ENCODE measurements around the gene SLC22A31.

Gene SLC22A31

DNA sequence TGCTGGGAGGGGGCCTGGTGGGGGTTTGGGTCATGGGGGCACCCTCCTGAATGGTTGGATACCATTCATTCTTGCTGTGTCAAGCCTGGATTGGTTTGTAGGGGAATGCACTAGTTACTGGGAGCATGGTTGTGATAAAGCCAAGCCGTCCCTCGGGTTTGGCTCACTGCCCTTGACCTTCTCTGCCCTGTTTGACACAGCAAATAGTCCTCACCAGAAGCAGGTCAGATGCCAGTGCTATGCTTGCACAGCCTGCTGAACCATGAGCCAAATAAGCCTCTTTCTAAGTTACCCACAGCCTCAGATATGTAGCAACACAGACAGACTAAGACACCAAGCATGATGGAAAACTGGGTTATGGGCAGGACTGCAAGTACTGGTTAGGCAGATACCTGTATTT, 31.8 kb upstream of the SLC22A31 start:
- H3K4me2 ChIP-seq (ENCODE audit: low read length) = no peak overlapping the region
- H3K27me3 ChIP-seq (ENCODE audit: insufficient read depth, low read length) = no peaks in the 10 kb centered on the region
- no peak overlapping the region for H3K23ac ChIP-seq (ENCODE audit: low read length)
- H2AK5ac ChIP-seq (ENCODE audit: low read length) = no peak overlapping the region
- WGBS (ENCODE audit: extremely low coverage, insufficient coverage, insufficient read length) = no CpG with 5 or more reads among the region's 2 CpGs
- H3K18ac ChIP-seq (ENCODE audit: low read length) = no peak overlapping the region
- H3K27ac ChIP-seq (ENCODE audit: low read depth, low read length) = no peak overlapping the region
- peaks cover 49 to 66% of the 10 kb centered on the region in 2 experiments for H3K36me3 ChIP-seq (ENCODE audit: control insufficient read depth in 1 of 2, insufficient read depth in 2 of 2, low read length in 2 of 2)
- H3K4ac ChIP-seq (ENCODE audit: low read depth, low read length) = no peak overlapping the region
- H3K9me3 ChIP-seq (ENCODE audit: insufficient read depth, low read depth, low read length) = peaks cover 29% of the 10 kb centered on the region
- no peaks in the 10 kb centered on the region for H3K4me1 ChIP-seq (ENCODE audit: control insufficient read depth in 1 of 2, insufficient read depth in 2 of 2, low read length in 2 of 2)
- H3K9ac ChIP-seq (ENCODE audit: low read length) = peak overlapping the region; percentile 47
- H3K79me1 ChIP-seq (ENCODE audit: low read length) = no peaks in the 10 kb centered on the region
- H4K91ac ChIP-seq (ENCODE audit: low read depth, low read length) = no peak overlapping the region
- no peak overlapping the region for H4K12ac ChIP-seq (ENCODE audit: low read depth, low read length)
- no peak overlapping the region for H2BK5ac ChIP-seq (ENCODE audit: low read depth, low read length, poor library complexity)
- no peak overlapping the region for H3K4me3 ChIP-seq (ENCODE audit: low read depth, low read length)
- no peak overlapping the region for H3K14ac ChIP-seq (ENCODE audit: low read length)
- no peak overlapping the region for H2AFZ ChIP-seq (ENCODE audit: insufficient read depth, low read length, poor library complexity)
- H2BK120ac ChIP-seq (ENCODE audit: insufficient read depth, low read length, poor library complexity) = no peak overlapping the region
- no peak overlapping the region for H2BK12ac ChIP-seq (ENCODE audit: low read length)
- no peak overlapping the region for H4K8ac ChIP-seq (ENCODE audit: low read depth, low read length)
- no peak for DNase-seq
- H3K79me2 ChIP-seq (ENCODE audit: control insufficient read depth, insufficient read depth, low read length, poor library complexity) = no peaks in the 10 kb centered on the region

DNA sequence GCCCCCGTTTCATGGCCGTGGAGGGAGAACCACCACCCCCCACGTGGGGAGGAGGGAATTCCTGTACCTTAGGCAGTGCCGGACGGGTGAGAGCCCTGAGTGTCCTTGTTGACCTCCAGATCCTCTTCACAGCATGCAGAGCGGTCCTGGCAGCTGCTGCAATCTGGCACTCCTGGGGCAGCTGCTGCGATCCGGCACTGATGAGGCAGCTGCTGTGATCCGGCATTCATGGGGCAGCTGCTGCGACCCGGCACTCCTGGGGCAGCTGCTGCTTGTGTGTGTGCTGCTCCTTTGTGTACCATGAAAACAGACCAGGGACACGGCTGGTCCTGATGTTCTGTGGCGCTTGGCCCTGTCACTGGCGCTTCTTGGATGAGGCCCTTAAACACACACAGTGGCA, 29.9 kb upstream of the SLC22A31 start:
- Histone ChIP-seq H3K9ac (ENCODE audit: low read length) (no peak overlapping the region), H3K27me3 (ENCODE audit: insufficient read depth, low read length) (no peaks in the 10 kb centered on the region), H3K9me3 (ENCODE audit: insufficient read depth, low read depth, low read length) (peaks cover 34% of the 10 kb centered on the region), H3K23ac (ENCODE audit: low read length) (no peak overlapping the region), H2BK120ac (ENCODE audit: insufficient read depth, low read length, poor library complexity) (no peak overlapping the region), H3K79me2 (ENCODE audit: control insufficient read depth, insufficient read depth, low read length, poor library complexity) (no peaks in the 10 kb centered on the region), H2AK5ac (ENCODE audit: low read length) (no peak overlapping the region), H3K27ac (ENCODE audit: low read depth, low read length) (no peak overlapping the region), H3K4me2 (ENCODE audit: low read length) (no peak overlapping the region), H3K4me3 (ENCODE audit: low read depth, low read length) (no peak overlapping the region), H4K91ac (ENCODE audit: low read depth, low read length) (no peak overlapping the region), H3K36me3 (ENCODE audit: control insufficient read depth in 1 of 2, insufficient read depth in 2 of 2, low read length in 2 of 2) (peaks cover 63 to 79% of the 10 kb centered on the region in 2 experiments), H3K14ac (ENCODE audit: low read length) (no peak overlapping the region), H3K4me1 (ENCODE audit: control insufficient read depth in 1 of 2, insufficient read depth in 2 of 2, low read length in 2 of 2) (no peaks in the 10 kb centered on the region), H3K4ac (ENCODE audit: low read depth, low read length) (no peak overlapping the region), H4K12ac (ENCODE audit: low read depth, low read length) (no peak overlapping the region), H2AFZ (ENCODE audit: insufficient read depth, low read length, poor library complexity) (no peak overlapping the region), H4K8ac (ENCODE audit: low read depth, low read length) (no peak overlapping the region), H3K18ac (ENCODE audit: low read length) (no peak overlapping the region), H2BK12ac (ENCODE audit: low read length) (no peak overlapping the region), H3K79me1 (ENCODE audit: low read length) (no peaks in the 10 kb centered on the region), H2BK5ac (ENCODE audit: low read depth, low read length, poor library complexity) (no peak overlapping the region)
- no CpG with 5 or more reads among the region's 14 CpGs for WGBS (ENCODE audit: extremely low coverage, insufficient coverage, insufficient read length)
- DNase-seq = no peak

DNA sequence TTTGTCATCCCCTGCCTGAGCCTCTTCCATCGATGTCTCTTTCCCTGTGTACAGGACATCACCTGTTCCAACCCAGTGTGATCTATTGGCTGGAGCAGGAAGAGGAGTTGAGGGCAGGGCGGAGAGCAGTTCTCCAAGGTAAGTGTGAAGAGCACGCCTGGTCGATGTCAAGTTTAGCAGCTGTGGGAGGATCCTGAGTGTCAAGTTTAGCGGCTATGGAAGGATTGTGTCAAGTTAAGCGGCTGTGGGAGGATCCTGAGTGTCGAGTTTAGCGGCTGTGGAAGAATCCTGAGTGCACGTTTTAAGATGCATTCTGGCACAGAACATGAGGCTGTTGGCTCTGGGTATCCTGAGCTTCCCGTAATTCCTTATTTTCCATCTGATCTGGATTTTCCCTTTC, 24.3 kb upstream of the SLC22A31 start:
- Histone ChIP-seq H4K91ac (ENCODE audit: low read depth, low read length) (no peak overlapping the region), H3K18ac (ENCODE audit: low read length) (no peak overlapping the region), H4K8ac (ENCODE audit: low read depth, low read length) (no peak overlapping the region), H3K79me2 (ENCODE audit: control insufficient read depth, insufficient read depth, low read length, poor library complexity) (no peaks in the 10 kb centered on the region), H3K9me3 (ENCODE audit: insufficient read depth, low read depth, low read length) (peaks cover 15% of the 10 kb centered on the region), H3K4me3 (ENCODE audit: low read depth, low read length) (no peak overlapping the region), H3K9ac (ENCODE audit: low read length) (no peak overlapping the region), H3K23ac (ENCODE audit: low read length) (no peak overlapping the region), H3K4me1 (ENCODE audit: control insufficient read depth in 1 of 2, insufficient read depth in 2 of 2, low read length in 2 of 2) (no peaks in the 10 kb centered on the region), H3K36me3 (ENCODE audit: control insufficient read depth in 1 of 2, insufficient read depth in 2 of 2, low read length in 2 of 2) (peaks cover 63 to 76% of the 10 kb centered on the region in 2 experiments), H2BK120ac (ENCODE audit: insufficient read depth, low read length, poor library complexity) (no peak overlapping the region), H3K79me1 (ENCODE audit: low read length) (no peaks in the 10 kb centered on the region), H2BK5ac (ENCODE audit: low read depth, low read length, poor library complexity) (no peak overlapping the region), H3K27me3 (ENCODE audit: insufficient read depth, low read length) (no peaks in the 10 kb centered on the region), H3K27ac (ENCODE audit: low read depth, low read length) (no peak overlapping the region), H2AFZ (ENCODE audit: insufficient read depth, low read length, poor library complexity) (no peak overlapping the region), H4K12ac (ENCODE audit: low read depth, low read length) (no peak overlapping the region), H2AK5ac (ENCODE audit: low read length) (no peak overlapping the region), H3K4ac (ENCODE audit: low read depth, low read length) (no peak overlapping the region), H3K4me2 (ENCODE audit: low read length) (no peak overlapping the region), H3K14ac (ENCODE audit: low read length) (no peak overlapping the region), H2BK12ac (ENCODE audit: low read length) (no peak overlapping the region)
- WGBS (ENCODE audit: extremely low coverage, insufficient coverage, insufficient read length) = no CpG with 5 or more reads among the region's 10 CpGs
- DNase-seq = no peak

GRCh38 chr16:89222931-89223330, 22.6 kb upstream of the SLC22A31 start:
- Histone ChIP-seq H3K23ac (ENCODE audit: low read length) (no peak overlapping the region), H3K4ac (ENCODE audit: low read depth, low read length) (no peak overlapping the region), H3K14ac (ENCODE audit: low read length) (no peak overlapping the region), H4K8ac (ENCODE audit: low read depth, low read length) (no peak overlapping the region), H3K4me2 (ENCODE audit: low read length) (no peak overlapping the region), H4K91ac (ENCODE audit: low read depth, low read length) (no peak overlapping the region), H2AFZ (ENCODE audit: insufficient read depth, low read length, poor library complexity) (no peak overlapping the region), H3K27ac (ENCODE audit: low read depth, low read length) (no peak overlapping the region), H3K79me1 (ENCODE audit: low read length) (no peaks in the 10 kb centered on the region), H3K9ac (ENCODE audit: low read length) (no peak overlapping the region), H3K4me1 (ENCODE audit: control insufficient read depth in 1 of 2, insufficient read depth in 2 of 2, low read length in 2 of 2) (no peaks in the 10 kb centered on the region), H3K79me2 (ENCODE audit: control insufficient read depth, insufficient read depth, low read length, poor library complexity) (no peaks in the 10 kb centered on the region), H3K36me3 (ENCODE audit: control insufficient read depth in 1 of 2, insufficient read depth in 2 of 2, low read length in 2 of 2) (peaks cover 58 to 68% of the 10 kb centered on the region in 2 experiments), H2AK5ac (ENCODE audit: low read length) (no peak overlapping the region), H3K27me3 (ENCODE audit: insufficient read depth, low read length) (no peaks in the 10 kb centered on the region), H3K4me3 (ENCODE audit: low read depth, low read length) (no peak overlapping the region), H3K9me3 (ENCODE audit: insufficient read depth, low read depth, low read length) (peaks cover 13% of the 10 kb centered on the region), H2BK12ac (ENCODE audit: low read length) (no peak overlapping the region), H4K12ac (ENCODE audit: low read depth, low read length) (no peak overlapping the region), H2BK5ac (ENCODE audit: low read depth, low read length, poor library complexity) (no peak overlapping the region), H3K18ac (ENCODE audit: low read length) (no peak overlapping the region), H2BK120ac (ENCODE audit: insufficient read depth, low read length, poor library complexity) (no peak overlapping the region)
- WGBS (ENCODE audit: extremely low coverage, insufficient coverage, insufficient read length) = no CpG with 5 or more reads among the region's 21 CpGs
- DNase-seq = no peak

Measured in trophoblast cell (in vitro differentiated cells and primary cell).